Lower leg skin (tissue), 3 donors: ENCODE results near the gene DIP2C.

Experiments used
- CTCF ChIP-seq, 3 donors: fragments of 450-650 bp; IDR thresholded peaks; one replicate each; pipeline ENCODE4 v1.5.1; 2016; ENCODE audit warnings: antibody characterized with exemption in 3 of 3, mild to moderate bottlenecking in 3 of 3, moderate library complexity in 2 of 3
- POLR2A ChIP-seq, 2 donors: fragments of 450-650 bp; IDR thresholded peaks; one replicate each; pipeline ENCODE4 v1.6.1; 2016 to 2017; ENCODE audit warnings: antibody characterized with exemption in 2 of 2, mild to moderate bottlenecking in 1 of 2, moderate library complexity in 1 of 2

- TF ChIP-seq CTCF (IDR thresholded peaks at IDR 0.05) (no peak), POLR2A (IDR thresholded peaks at IDR 0.05) (no peak)
Observed at GRCh38 chr10:725786-726185, 36.3 kb upstream of the DIP2C start.
